Trophoblast cell (in vitro differentiated cells and primary cell): ENCODE results near the gene ARAF.
A peak's percentile ranks its signal among the peaks of the same experiment; 100 is the strongest.

Experiments
- DNase-seq, 2 donors: peaks; one replicate each; pipeline ENCODE4 v3.0.0-alpha.2; 2016
- H2AFZ ChIP-seq: 2 replicates; pipeline ENCODE4 v1.6.1; 2013; ENCODE audit warnings: low read length, moderate library complexity, mild to moderate bottlenecking; ENCODE audit not compliant: insufficient read depth, poor library complexity
- H2AK5ac ChIP-seq: 2 replicates; pipeline ENCODE4 v1.6.1; 2013; ENCODE audit warnings: mild to moderate bottlenecking, low read length
- H2BK120ac ChIP-seq: 2 replicates; pipeline ENCODE4 v1.6.1; 2013; ENCODE audit warnings: low read length, mild to moderate bottlenecking, moderate library complexity; ENCODE audit not compliant: insufficient read depth, poor library complexity
- H2BK12ac ChIP-seq: 2 replicates; pipeline ENCODE4 v1.6.1; 2013; ENCODE audit warnings: mild to moderate bottlenecking, low read length, moderate library complexity
- H2BK5ac ChIP-seq: 2 replicates; pipeline ENCODE4 v1.6.1; 2013; ENCODE audit warnings: low read length, low read depth, moderate library complexity, mild to moderate bottlenecking; ENCODE audit not compliant: poor library complexity
- H3K14ac ChIP-seq: 2 replicates; pipeline ENCODE4 v1.6.1; 2013; ENCODE audit warnings: mild to moderate bottlenecking, low read length
- H3K18ac ChIP-seq: 2 replicates; pipeline ENCODE4 v1.6.1; 2013; ENCODE audit warnings: mild to moderate bottlenecking, low read length
- H3K23ac ChIP-seq: 2 replicates; pipeline ENCODE4 v1.6.1; 2013; ENCODE audit warnings: low read length
- H3K27ac ChIP-seq: 2 replicates; pipeline ENCODE4 v1.5.1; 2013; ENCODE audit warnings: low read depth, mild to moderate bottlenecking, inconsistent platforms, low read length, moderate library complexity
- H3K27me3 ChIP-seq: 2 replicates; pipeline ENCODE4 v1.6.1; 2013; ENCODE audit warnings: inconsistent platforms, mild to moderate bottlenecking, low read length, moderate library complexity; ENCODE audit not compliant: insufficient read depth
- H3K36me3 ChIP-seq, 2 experiments: 1 replicate in 1 of 2; 2 replicates in 1 of 2; pipeline ENCODE4 v1.6.1; 2013; ENCODE audit warnings: low read length in 2 of 2, mild to moderate bottlenecking in 2 of 2, moderate library complexity in 1 of 2; ENCODE audit not compliant: insufficient read depth in 2 of 2, control insufficient read depth in 1 of 2
- H3K4ac ChIP-seq: 2 replicates; pipeline ENCODE4 v1.6.1; 2013; ENCODE audit warnings: low read depth, mild to moderate bottlenecking, low read length, moderate library complexity
- H3K4me1 ChIP-seq, 2 experiments: 1 replicate in 1 of 2; 2 replicates in 1 of 2; pipeline ENCODE4 v1.6.1; 2013; ENCODE audit warnings: low read length in 2 of 2, mild to moderate bottlenecking in 2 of 2, moderate library complexity in 1 of 2; ENCODE audit not compliant: insufficient read depth in 2 of 2, control insufficient read depth in 1 of 2
- H3K4me2 ChIP-seq: 2 replicates; pipeline ENCODE4 v1.6.1; 2013; ENCODE audit warnings: inconsistent platforms, mild to moderate bottlenecking, low read length, moderate library complexity
- H3K4me3 ChIP-seq: 2 replicates; pipeline ENCODE4 v1.5.1; 2013; ENCODE audit warnings: mild to moderate bottlenecking, low read depth, low read length, inconsistent platforms
- H3K79me1 ChIP-seq: one replicate; pipeline ENCODE4 v1.6.1; 2013; ENCODE audit warnings: low read length
- H3K79me2 ChIP-seq: 2 replicates; pipeline ENCODE4 v1.6.1; 2013; ENCODE audit warnings: low read length, mild to moderate bottlenecking; ENCODE audit not compliant: control insufficient read depth, insufficient read depth, poor library complexity
- H3K9ac ChIP-seq: 2 replicates; pipeline ENCODE4 v1.6.1; 2013; ENCODE audit warnings: mild to moderate bottlenecking, low read length
- H3K9me3 ChIP-seq: 2 replicates; pipeline ENCODE4 v1.6.1; 2013; ENCODE audit warnings: low read depth, mild to moderate bottlenecking, control low read depth, inconsistent platforms, low read length; ENCODE audit not compliant: insufficient read depth
- H4K12ac ChIP-seq: 2 replicates; pipeline ENCODE4 v1.6.1; 2013; ENCODE audit warnings: low read depth, mild to moderate bottlenecking, low read length, moderate library complexity
- H4K8ac ChIP-seq: 2 replicates; pipeline ENCODE4 v1.6.1; 2013; ENCODE audit warnings: low read depth, mild to moderate bottlenecking, low read length, moderate library complexity
- H4K91ac ChIP-seq: one replicate; pipeline ENCODE4 v1.6.1; 2013; ENCODE audit warnings: low read depth, mild to moderate bottlenecking, low read length, moderate library complexity
- WGBS: extraction: QIAGEN DNeasy Blood & Tissue Kit; methylation state at CpG from one replicate; pipeline ENCODE4 v1.1.7; 2013; ENCODE audit warnings: missing lambda C conversion rate; ENCODE audit not compliant: insufficient read length, insufficient coverage; ENCODE audit errors: extremely low coverage; 5-methylcytosine and 5-hydroxymethylcytosine counted together

The ARAF gene

DNA sequence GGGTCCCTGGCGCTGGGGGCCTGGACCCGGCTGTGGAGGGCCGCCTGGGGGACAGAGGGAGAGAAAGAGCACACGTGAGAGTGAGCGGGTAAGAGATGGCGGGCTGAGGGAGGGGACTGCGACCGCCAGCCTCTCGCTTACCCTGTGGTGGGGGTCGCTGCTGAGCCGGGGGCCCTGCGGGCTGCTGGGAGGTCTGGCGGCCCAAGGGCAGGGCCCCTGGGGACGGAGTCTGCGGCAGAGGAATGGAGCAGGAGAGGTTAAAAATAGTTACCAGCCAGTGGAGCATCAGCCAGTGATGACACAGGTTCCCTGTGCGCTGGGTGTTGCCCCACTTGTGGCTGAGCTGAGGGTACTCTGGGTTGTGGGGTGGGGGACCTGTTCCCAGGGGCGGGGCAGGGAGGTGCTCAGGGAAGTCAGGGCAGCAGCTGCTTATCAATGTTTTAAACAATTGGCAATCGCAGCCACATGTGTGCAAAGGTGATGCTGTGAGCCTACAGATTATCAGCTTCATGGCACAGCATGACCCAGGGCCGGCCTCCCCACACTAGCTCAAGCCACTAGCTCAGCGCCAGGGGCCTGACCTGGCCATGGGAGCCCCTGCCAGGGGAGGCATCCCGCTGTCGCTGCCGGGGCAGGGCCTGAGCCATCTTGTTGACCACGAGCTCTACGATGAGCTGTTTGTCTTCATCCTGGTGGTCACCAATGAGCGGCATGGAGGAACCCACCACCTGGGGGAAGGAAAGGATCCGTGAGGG lies 13.7 kb downstream of the ARAF start:
- Histone ChIP-seq H4K12ac (peak overlapping the region; percentile 92), H2BK12ac (peak overlapping the region; percentile 93), H3K4me3 (no peak overlapping the region), H2AK5ac (peak overlapping the region; percentile 77), H2BK5ac (peak overlapping the region; percentile 99), H3K27ac (peak overlapping the region; percentile 93), H4K8ac (peak overlapping the region; percentile 97), H3K14ac (peak overlapping the region; percentile 99), H3K27me3 (no peaks in the 10 kb centered on the region), H3K36me3 (peaks cover 15 to 19% of the 10 kb centered on the region in 2 experiments), H2BK120ac (peak overlapping the region; percentile 89), H2AFZ (peak overlapping the region; percentile 74), H3K9me3 (peaks cover 2% of the 10 kb centered on the region), H3K79me1 (peaks cover 15% of the 10 kb centered on the region), H3K4ac (peak overlapping the region; percentile 77), H4K91ac (peak overlapping the region; percentile 99), H3K4me1 (peaks cover 22 to 29% of the 10 kb centered on the region in 2 experiments), H3K18ac (peak overlapping the region; percentile 99), H3K4me2 (peak overlapping the region; percentile 42), H3K9ac (no peak overlapping the region), H3K23ac (no peak overlapping the region), H3K79me2 (peaks cover 3% of the 10 kb centered on the region)
- DNase-seq, result no peak
- WGBS, result no CpG with 5 or more reads among the region's 27 CpGs

DNA sequence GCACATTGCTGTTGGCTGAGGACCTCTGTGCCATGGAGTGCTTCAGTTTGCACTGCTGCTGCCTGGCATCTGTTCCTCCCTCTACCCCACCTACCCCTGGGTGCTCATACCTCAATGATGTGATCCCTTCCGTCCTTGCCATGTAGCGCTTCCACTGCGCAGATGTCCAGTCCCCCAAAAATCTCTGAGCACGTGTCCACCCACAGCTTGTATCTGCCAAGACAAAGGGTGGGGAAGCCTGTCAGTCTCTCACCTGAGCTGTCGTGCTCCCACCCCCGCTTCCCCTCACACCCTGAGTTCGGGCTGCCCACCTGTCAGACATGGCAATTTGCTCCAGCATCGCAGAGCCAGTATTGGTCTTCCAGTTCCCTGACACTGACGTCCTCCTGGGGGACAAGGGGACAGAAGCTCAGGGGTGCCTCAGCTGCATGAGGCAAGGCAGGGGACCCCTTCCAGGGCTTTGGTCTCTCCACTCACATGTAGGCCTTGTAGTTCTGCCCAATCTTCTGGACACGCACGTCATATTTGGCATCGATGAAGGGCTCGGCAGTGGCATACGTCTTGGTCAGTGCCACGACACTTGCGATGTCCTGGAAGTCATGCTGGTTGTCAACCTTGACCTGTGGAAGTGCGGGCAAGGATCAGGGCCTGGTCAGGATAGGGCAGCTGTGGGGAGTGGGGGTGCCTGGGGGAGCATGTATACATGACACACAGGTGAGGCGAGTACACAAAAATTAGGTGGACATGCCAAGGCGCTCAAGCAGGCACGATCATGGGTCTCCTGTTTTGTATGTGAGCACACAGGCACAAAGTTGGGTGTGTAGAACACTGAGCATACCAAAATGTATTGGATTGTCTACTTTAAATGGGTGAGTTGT lies 15.3 kb downstream of the ARAF start:
- Histone ChIP-seq H2BK120ac (no peak overlapping the region), H3K4me2 (no peak overlapping the region), H2AK5ac (no peak overlapping the region), H3K79me2 (peaks cover 3% of the 10 kb centered on the region), H3K18ac (no peak overlapping the region), H2BK5ac (no peak overlapping the region), H3K79me1 (peaks cover 15% of the 10 kb centered on the region), H3K9ac (no peak overlapping the region), H3K27me3 (no peaks in the 10 kb centered on the region), H2AFZ (no peak overlapping the region), H3K36me3 (peaks cover 7 to 9% of the 10 kb centered on the region in 2 experiments), H4K91ac (no peak overlapping the region), H3K9me3 (peaks cover 2% of the 10 kb centered on the region), H3K14ac (no peak overlapping the region), H2BK12ac (peak overlapping the region; percentile 16), H3K27ac (no peak overlapping the region), H4K8ac (no peak overlapping the region), H3K4me1 (peaks cover 22 to 29% of the 10 kb centered on the region in 2 experiments), H3K4me3 (no peak overlapping the region), H3K4ac (no peak overlapping the region), H4K12ac (no peak overlapping the region), H3K23ac (no peak overlapping the region)
- no peak for DNase-seq
- no CpG with 5 or more reads among the region's 20 CpGs for WGBS

DNA sequence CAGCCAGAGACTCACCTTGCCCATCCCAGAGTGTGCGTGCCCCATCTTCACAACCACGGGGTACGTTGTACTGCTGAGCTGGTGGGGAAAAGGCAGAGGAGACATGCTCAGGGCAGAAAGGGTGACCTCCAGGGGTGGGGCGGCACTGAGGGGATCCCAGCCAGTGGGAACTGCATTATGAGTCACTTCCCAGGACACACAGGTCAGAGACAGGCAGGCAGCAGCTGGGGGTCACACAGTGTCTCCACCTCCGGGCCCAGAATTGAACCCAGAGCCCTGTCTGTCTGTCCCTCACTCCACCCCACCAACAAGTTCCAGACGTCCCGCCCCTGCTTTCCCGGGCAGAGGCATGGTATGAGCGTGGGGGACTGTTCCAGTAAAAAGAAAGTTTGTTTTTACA lies 16.4 kb downstream of the ARAF start:
- Histone ChIP-seq H4K12ac (no peak overlapping the region), H3K18ac (no peak overlapping the region), H3K9ac (no peak overlapping the region), H2BK5ac (no peak overlapping the region), H2BK12ac (peak overlapping the region; percentile 11), H3K79me2 (peaks cover 4% of the 10 kb centered on the region), H4K91ac (no peak overlapping the region), H4K8ac (no peak overlapping the region), H2BK120ac (no peak overlapping the region), H3K4me2 (no peak overlapping the region), H3K14ac (no peak overlapping the region), H3K23ac (no peak overlapping the region), H3K9me3 (no peaks in the 10 kb centered on the region), H3K4ac (no peak overlapping the region), H3K36me3 (no peaks in the 10 kb centered on the region), H3K27me3 (no peaks in the 10 kb centered on the region), H2AK5ac (no peak overlapping the region), H3K27ac (no peak overlapping the region), H3K4me3 (no peak overlapping the region), H2AFZ (no peak overlapping the region), H3K79me1 (peaks cover 20% of the 10 kb centered on the region), H3K4me1 (peaks cover 25 to 33% of the 10 kb centered on the region in 2 experiments)
- no peak for DNase-seq
- WGBS, result no CpG with 5 or more reads among the region's 9 CpGs

DNA sequence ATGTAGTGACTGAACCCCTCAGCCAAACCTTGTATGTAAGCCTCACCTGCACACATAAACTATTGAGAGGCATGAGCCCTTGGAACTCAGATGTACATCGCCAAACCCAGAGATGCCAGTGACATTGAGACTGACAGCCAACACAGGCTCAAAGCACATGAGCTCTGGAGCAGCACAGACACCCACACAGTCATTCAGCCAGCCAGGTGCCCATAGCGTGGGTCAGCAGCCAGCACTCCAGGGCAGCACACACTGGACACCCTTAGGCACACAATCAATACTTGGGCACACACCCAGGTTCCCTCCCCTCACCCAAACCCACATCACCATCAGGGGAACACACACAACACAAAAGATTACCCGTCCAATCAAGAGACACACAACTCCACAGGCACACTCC lies 16.9 kb downstream of the ARAF start:
- WGBS, result no CpG with 5 or more reads among the region's 3 CpGs
- Histone ChIP-seq H3K9ac (no peak overlapping the region), H3K14ac (peak overlapping the region; percentile 29), H3K23ac (no peak overlapping the region), H2BK12ac (peak overlapping the region; percentile 82), H3K18ac (no peak overlapping the region), H3K79me2 (peaks cover 5% of the 10 kb centered on the region), H3K27me3 (no peaks in the 10 kb centered on the region), H2AFZ (no peak overlapping the region), H3K4me1 (peaks cover 24 to 30% of the 10 kb centered on the region in 2 experiments), H3K9me3 (no peaks in the 10 kb centered on the region), H2BK5ac (no peak overlapping the region), H3K36me3 (no peaks in the 10 kb centered on the region), H3K27ac (no peak overlapping the region), H4K8ac (no peak overlapping the region), H2AK5ac (peak overlapping the region; percentile 15), H3K4me2 (no peak overlapping the region), H4K12ac (no peak overlapping the region), H3K4ac (peak overlapping the region; percentile 12), H3K79me1 (peaks cover 22% of the 10 kb centered on the region), H3K4me3 (no peak overlapping the region), H2BK120ac (peak overlapping the region; percentile 63), H4K91ac (peak overlapping the region; percentile 57)
- DNase-seq, result no peak
